HFFc6 (cell line): Measurements from ENCODE around the gene NKG7. TPM values are rescaled to one million over a fixed set of nuclear protein-coding genes. Genes with fewer than 3 reads are reported as not detected.

Experiments used
- DNase-seq: peaks from one replicate; pipeline ENCODE4 v3.0.0-alpha.2; 2018
- H3K27ac Mint-ChIP-seq: 2 replicates; pipeline ENCODE4 v1.8.0; 2020; ENCODE audit warnings: mild to moderate bottlenecking, mixed read lengths
- H3K27me3 Mint-ChIP-seq: 2 replicates; pipeline ENCODE4 v1.8.0; 2021; ENCODE audit warnings: mild to moderate bottlenecking, moderate library complexity, mixed read lengths; ENCODE audit not compliant: insufficient read depth
- H3K36me3 Mint-ChIP-seq: 2 replicates; pipeline ENCODE4 v1.8.0; 2021; ENCODE audit warnings: low read depth, mixed read lengths
- H3K4me1 Mint-ChIP-seq: 2 replicates; pipeline ENCODE4 v1.8.0; 2020; ENCODE audit warnings: low read depth, mixed read lengths
- H3K4me3 Mint-ChIP-seq: 2 replicates; pipeline ENCODE4 v1.8.0; 2020; ENCODE audit warnings: mild to moderate bottlenecking, moderate library complexity, mixed read lengths
- H3K9me3 Mint-ChIP-seq: 2 replicates; pipeline ENCODE4 v1.8.0; 2020; ENCODE audit warnings: mild to moderate bottlenecking, mixed read lengths
- total RNA-seq, 6 experiments: library from RNA; stranded (reverse); fragmentation: NEBNext Ultra II Directional; extraction: Animal tissue kit (Norgen Biotek cat#: 25700); gene quantifications; 2 replicates in 1 of 6; 3 replicates in 5 of 6; pipeline ENCODE4 v1.2.3, GENCODE V29; 2021
- TF ChIP-seq, protein P1 (sequence below): fragments of 200-600 bp; sonication (generic); IDR thresholded peaks from 2 replicates; pipeline ENCODE4 v1.5.0; 2021; ENCODE audit warnings: antibody characterized with exemption, mild to moderate bottlenecking

NKG7 gene
- total RNA-seq, 6 experiments from 2014 or later = not detected

DNA sequence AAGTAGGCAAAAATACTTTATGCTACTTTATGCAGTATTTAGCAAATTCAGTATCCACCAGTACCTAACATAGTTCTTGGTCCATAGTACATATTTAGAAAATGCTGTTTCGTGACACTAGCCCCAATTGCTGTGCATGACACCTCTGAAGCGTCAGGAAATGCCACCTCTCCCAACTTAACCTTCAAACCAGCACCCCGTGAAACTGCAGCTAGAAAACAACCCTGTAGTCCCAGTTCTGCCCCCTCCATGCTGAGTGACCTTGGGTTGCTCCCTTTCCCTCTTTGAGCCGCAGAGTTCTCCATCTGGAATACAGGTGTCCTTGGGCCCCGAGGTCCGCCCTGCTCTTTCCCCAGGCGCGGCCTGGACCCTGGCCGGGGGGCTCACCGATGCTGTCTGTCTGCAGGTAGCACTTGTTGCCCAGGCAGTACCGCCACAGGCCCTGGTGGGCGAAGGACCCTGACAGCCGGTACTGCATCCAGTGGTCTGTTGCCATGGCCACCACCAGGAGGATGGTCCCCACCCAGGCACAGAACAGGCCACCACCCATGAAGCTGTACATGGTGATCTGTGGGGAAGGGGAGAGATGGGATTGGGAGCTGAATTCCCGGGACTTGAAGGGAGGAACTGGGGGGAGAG lies 14.5 kb upstream of the NKG7 start:
- no peaks in the 10 kb centered on the region for H3K9me3 Mint-ChIP-seq
- peaks cover 10% of the 10 kb centered on the region for H3K27me3 Mint-ChIP-seq
- no peaks in the 10 kb centered on the region for H3K36me3 Mint-ChIP-seq
- TF ChIP-seq, protein P1, sequence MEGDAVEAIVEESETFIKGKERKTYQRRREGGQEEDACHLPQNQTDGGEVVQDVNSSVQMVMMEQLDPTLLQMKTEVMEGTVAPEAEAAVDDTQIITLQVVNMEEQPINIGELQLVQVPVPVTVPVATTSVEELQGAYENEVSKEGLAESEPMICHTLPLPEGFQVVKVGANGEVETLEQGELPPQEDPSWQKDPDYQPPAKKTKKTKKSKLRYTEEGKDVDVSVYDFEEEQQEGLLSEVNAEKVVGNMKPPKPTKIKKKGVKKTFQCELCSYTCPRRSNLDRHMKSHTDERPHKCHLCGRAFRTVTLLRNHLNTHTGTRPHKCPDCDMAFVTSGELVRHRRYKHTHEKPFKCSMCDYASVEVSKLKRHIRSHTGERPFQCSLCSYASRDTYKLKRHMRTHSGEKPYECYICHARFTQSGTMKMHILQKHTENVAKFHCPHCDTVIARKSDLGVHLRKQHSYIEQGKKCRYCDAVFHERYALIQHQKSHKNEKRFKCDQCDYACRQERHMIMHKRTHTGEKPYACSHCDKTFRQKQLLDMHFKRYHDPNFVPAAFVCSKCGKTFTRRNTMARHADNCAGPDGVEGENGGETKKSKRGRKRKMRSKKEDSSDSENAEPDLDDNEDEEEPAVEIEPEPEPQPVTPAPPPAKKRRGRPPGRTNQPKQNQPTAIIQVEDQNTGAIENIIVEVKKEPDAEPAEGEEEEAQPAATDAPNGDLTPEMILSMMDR = no peak
- no peak overlapping the region for H3K27ac Mint-ChIP-seq
- no peak for DNase-seq
- no peak overlapping the region for H3K4me3 Mint-ChIP-seq
- H3K4me1 Mint-ChIP-seq = no peaks in the 10 kb centered on the region

DNA sequence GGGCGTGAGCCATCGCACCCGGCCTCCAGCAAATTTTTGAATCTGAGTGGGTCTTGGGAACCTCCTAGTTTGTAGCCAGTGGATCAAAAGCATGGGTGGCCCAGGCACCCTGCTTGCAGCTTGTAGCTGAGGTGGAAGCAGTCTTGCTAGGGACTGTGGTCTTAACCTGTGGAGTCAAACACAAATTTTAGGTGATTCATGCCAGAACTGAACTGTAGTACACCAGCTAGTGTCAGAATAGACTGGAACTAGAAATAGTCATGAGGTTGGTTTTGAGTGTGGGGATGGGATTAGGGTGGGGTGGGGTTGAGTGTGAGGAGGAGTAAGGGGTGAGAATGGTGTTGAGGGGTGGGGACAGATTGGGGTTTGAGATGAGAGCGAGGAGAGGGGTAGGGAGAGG lies 9.6 kb upstream of the NKG7 start:
- Mint-ChIP-seq H3K27me3 (peaks cover 3% of the 10 kb centered on the region), H3K4me3 (no peak overlapping the region), H3K4me1 (no peaks in the 10 kb centered on the region), H3K9me3 (peaks cover 7% of the 10 kb centered on the region; the same call in 1 of the 2 replicates), H3K27ac (no peak overlapping the region), H3K36me3 (no peaks in the 10 kb centered on the region)
- DNase-seq = no peak
- TF ChIP-seq, protein P1 = no peak

DNA sequence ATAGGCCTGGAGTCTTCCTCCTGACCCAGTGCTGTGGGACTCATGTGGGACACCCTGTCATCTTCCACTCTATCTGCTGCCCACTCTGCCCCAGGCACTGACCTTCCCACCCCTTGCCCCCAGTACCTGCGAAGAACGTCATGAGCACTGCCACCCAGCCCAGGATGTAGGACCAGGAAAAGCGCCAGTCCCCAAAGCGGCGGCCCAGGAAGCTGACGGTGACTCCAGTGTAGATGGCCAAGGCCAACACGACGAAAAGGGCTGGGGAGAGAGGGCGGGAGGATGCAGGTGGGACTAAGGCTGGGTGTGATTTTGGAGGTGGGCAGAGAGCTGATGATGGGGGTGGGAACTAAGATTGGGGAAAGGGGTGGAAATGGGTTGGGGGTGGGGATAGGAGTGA lies 7.9 kb upstream of the NKG7 start:
- Mint-ChIP-seq H3K36me3 (no peaks in the 10 kb centered on the region), H3K27ac (no peak overlapping the region), H3K27me3 (peaks cover 3% of the 10 kb centered on the region), H3K4me3 (no peak overlapping the region), H3K9me3 (peaks cover 7% of the 10 kb centered on the region; the same call in 1 of the 2 replicates), H3K4me1 (no peaks in the 10 kb centered on the region)
- DNase-seq = no peak
- TF ChIP-seq, protein P1 = no peak

DNA sequence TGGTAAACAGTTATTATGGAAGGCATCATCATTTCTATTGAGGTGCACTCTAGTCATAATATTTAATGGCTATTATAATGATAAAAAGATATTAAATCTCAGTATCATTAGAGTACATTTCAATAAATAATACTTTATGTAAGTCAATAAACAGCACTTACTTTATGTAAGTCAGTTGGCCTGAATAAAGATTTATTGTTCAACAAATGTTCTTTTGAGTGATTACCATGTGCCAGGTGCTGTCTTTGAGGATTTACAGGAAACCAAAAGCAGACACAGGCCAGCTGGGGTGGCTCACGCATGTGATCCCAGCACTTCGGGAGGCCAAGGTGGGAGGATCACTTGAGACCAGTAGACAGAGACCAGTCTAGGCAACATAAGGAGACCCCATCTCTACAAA lies 5.0 kb upstream of the NKG7 start:
- no peak overlapping the region for H3K27ac Mint-ChIP-seq
- TF ChIP-seq, protein P1 = no peak
- DNase-seq = no peak
- H3K4me1 Mint-ChIP-seq = no peaks in the 10 kb centered on the region
- peaks cover 12% of the 10 kb centered on the region for H3K27me3 Mint-ChIP-seq
- peaks cover 7% of the 10 kb centered on the region; the same call in 1 of the 2 replicates for H3K9me3 Mint-ChIP-seq
- no peak overlapping the region for H3K4me3 Mint-ChIP-seq
- H3K36me3 Mint-ChIP-seq = no peaks in the 10 kb centered on the region

DNA sequence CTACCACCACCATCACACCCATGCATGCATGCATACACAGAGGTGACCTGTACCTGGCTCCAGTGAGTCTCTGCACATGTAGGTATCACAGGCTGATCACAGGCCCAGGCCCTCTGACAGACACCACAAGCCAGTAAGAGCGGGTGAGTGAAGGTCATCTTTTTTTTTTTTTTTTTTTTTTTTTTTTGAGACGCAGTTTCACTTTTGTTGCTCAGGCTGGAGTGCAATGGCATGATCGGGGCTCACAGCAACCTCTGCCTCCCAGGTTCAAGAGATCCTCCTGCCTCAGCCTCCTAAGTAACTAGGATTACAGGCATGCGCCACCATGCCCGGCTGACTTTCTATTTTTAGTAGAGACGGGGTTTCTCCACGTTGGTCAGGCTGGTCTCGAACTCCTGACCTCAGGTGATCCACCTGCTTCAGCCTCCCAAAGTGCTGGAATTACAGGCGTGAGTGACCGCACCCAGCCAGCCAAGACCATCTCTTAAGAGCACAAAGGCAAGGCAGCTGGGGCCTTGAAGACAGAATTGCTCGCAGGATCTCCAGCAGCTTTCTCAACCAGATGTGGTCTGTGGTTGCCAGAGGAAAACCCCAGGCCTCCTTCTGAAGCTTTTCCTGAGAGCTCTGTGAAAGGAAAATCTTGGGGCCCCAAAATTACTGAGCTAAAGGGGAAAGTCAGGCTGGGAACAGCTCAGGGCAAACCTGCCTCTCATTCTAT lies 3.2 kb upstream of the NKG7 start:
- H3K4me3 Mint-ChIP-seq = no peak overlapping the region
- TF ChIP-seq, protein P1 = no peak
- peaks cover 20% of the 10 kb centered on the region for H3K27me3 Mint-ChIP-seq
- H3K4me1 Mint-ChIP-seq = no peaks in the 10 kb centered on the region
- no peak for DNase-seq
- H3K9me3 Mint-ChIP-seq = no peaks in the 10 kb centered on the region
- H3K36me3 Mint-ChIP-seq = no peaks in the 10 kb centered on the region
- H3K27ac Mint-ChIP-seq = no peak overlapping the region
